ENCODE results near the gene TMEM239.

- no peak for TF ChIP-seq CTCF (IDR thresholded peaks at IDR 0.05; ENCODE audit: insufficient read depth, low read depth, low read length)
- peak; percentile 78 for TF ChIP-seq EZH2 (IDR thresholded peaks at IDR 0.05; ENCODE audit: insufficient read depth, low read length)
These were observed 5.0 kb downstream of the TMEM239 start for GRCh38 chr20:2820896-2821869.

Measured in astrocyte (in vitro differentiated cells and primary cell).